ENCODE data around the gene RPTOR. TPM values are rescaled to one million over a fixed set of nuclear protein-coding genes. Genes with fewer than 3 reads are reported as not detected.

The RPTOR gene
- total RNA-seq, 1 donor, result 29.8 TPM

DNA sequence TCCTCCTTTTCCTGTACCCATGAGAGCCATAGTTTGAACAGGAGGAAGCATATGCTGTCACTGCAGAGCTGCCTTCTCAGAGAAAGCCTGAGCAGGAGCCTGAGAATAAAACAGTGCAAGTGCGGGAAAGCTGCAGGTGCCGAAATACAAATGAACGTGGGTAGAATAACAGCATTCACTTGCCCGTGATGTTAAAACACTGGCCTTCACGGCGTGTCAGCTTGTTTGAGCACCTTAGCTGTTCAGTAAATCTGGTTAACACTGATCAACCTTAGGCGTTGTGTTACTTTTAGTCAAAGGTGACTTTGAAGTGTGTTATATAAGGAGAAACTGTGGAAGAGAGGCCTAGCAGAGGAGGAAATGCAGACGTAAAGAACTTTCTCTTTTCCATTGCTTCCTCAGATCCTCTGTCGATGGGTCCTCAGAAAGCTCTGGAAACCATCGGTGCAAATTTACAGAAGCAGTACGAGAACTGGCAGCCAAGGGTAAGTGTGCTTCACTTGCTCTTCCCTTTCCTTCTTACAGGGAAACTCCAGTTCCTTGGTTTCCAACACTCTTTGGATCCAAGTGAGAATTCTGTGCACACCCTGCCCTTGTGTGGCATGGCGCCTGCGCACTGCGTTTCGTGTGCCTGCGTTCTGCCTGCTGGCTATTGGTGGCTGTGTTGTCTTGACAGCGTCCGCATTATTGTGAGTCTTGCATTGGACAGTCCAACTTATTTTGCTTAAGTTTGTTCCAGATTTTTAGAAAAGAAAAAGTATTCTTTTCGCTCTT lies 98.9 kb downstream of the RPTOR start:
- no peak overlapping the region for H3K4me3 ChIP-seq (ENCODE audit: low read length)
- peaks cover 1% of the 10 kb centered on the region for H3K4me1 ChIP-seq (ENCODE audit: insufficient read depth, low read length)
- H3K27me3 ChIP-seq (ENCODE audit: insufficient read depth, low read length), result no peaks in the 10 kb centered on the region
- no peaks in the 10 kb centered on the region for H3K9me3 ChIP-seq (ENCODE audit: low read depth, low read length)

DNA sequence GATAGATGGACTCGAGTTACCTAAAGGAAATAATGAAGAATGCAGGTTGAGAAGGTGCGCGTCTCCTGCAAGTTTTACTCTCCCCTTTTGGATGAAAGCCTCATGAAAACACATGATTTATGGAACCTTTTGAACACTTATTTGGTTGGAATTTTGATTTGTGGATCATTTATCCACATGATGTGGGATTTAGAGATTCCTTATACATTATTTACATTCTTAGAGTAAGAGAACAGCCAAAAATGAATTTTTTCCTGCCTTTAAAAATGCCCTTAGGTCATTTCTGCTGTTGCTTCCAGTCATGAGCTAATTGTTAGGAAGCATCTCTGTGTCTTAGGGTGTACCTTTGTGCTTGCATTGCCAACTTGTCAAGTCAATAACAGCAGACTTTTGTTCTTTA lies 99.9 kb downstream of the RPTOR start:
- Histone ChIP-seq H3K4me3 (ENCODE audit: low read length) (no peak overlapping the region), H3K9me3 (ENCODE audit: low read depth, low read length) (no peaks in the 10 kb centered on the region), H3K4me1 (ENCODE audit: insufficient read depth, low read length) (peaks cover 12% of the 10 kb centered on the region), H3K27me3 (ENCODE audit: insufficient read depth, low read length) (no peaks in the 10 kb centered on the region)

DNA sequence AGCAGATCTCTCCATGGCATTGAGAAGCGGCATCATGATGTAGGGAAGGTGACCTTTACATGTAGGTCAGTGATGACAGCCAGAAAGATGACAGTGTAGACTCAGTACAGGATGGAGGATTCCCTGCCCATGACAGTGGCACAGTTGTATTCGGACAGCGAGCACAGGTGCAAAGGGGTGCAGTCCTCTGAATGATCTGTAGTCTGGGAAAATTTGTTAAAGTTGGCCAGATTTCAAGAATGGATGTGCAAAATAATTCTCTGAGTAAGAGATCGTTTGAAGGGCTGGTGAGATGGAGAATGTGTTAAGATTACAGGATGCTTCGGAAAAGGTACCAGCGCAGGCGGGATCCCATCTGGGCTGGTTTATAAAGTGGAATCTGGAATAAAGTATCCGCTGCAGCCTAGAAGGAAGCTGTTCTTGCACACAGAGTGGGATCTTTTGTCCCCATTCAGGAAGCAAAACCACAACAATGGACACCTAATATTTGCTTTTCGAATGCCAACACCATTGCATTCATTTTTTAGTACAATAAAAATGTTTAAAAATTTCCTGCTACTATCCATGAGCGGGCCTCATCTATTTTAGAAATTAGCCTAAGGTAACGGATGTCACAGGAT lies 101.2 kb downstream of the RPTOR start:
- H3K9me3 ChIP-seq (ENCODE audit: low read depth, low read length), result no peaks in the 10 kb centered on the region
- no peak overlapping the region for H3K4me3 ChIP-seq (ENCODE audit: low read length)
- H3K4me1 ChIP-seq (ENCODE audit: insufficient read depth, low read length), result peaks cover 20% of the 10 kb centered on the region
- H3K27me3 ChIP-seq (ENCODE audit: insufficient read depth, low read length), result no peaks in the 10 kb centered on the region

DNA sequence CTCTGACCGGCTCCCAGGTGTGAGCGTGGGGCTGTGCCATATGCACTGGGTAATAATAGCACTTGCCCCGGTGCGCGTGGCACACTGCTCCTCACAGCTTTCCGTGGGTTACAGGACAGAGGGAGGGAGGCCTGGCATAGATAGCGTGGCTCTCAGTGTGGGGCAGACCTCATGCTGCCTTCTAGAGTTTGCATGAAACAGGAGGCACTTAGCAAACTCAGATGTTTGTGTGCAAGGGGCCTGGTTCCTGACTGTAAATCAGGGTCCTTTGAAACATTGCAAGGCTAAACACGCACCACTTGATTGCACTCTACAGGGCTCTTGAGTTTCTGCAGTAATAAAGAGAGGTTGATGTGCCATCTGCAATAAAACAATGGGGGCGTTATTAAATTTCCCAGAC lies 101.7 kb downstream of the RPTOR start:
- Histone ChIP-seq H3K4me1 (ENCODE audit: insufficient read depth, low read length) (peaks cover 20% of the 10 kb centered on the region), H3K27me3 (ENCODE audit: insufficient read depth, low read length) (no peaks in the 10 kb centered on the region), H3K4me3 (ENCODE audit: low read length) (no peak overlapping the region), H3K9me3 (ENCODE audit: low read depth, low read length) (no peaks in the 10 kb centered on the region)

DNA sequence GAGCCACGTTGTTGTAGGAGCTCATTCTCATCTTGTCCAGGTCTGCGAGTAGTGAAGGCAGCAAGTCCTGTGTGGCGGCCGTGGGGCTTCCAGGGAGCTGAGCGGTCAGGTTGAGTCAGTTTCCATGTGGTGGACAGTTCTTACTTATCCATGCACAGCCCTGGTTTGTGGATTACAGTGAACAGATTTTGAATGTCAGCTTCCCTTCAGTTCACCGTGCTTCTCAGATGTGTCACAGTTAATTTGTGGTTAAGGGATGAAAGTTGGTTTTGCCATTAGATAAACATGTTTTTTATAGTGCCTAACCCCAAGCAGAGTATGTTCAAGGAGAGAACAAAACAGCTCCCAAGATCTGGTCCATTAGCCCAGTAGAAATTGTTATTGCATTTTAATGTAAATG lies 103.1 kb downstream of the RPTOR start:
- H3K27me3 ChIP-seq (ENCODE audit: insufficient read depth, low read length), result no peaks in the 10 kb centered on the region
- H3K4me1 ChIP-seq (ENCODE audit: insufficient read depth, low read length), result peaks cover 20% of the 10 kb centered on the region
- no peaks in the 10 kb centered on the region for H3K9me3 ChIP-seq (ENCODE audit: low read depth, low read length)
- H3K4me3 ChIP-seq (ENCODE audit: low read length), result no peak overlapping the region

DNA sequence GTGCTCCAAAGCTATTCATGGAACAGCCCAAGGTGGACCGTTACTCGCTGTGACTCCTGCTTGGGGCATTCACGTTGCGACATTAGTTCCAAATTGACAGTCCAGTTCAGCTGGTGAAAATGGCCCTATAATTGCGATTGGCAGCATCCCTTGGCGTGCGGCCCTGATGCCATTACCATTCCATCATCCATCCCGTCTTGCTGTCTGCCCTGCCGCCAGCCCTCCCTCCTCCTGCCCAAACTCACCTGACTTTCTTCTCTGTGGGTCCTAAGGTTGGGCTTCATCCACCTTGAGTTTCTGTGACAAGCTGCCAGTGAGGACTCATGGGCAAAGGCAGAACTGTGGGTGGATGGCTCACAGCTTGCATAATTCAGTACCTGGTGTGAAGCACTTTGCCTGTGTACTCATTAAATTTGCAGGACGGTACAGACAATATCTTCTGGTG lies 104.6 kb downstream of the RPTOR start:
- Histone ChIP-seq H3K27me3 (ENCODE audit: insufficient read depth, low read length) (no peaks in the 10 kb centered on the region), H3K9me3 (ENCODE audit: low read depth, low read length) (no peaks in the 10 kb centered on the region), H3K4me3 (ENCODE audit: low read length) (no peak overlapping the region), H3K4me1 (ENCODE audit: insufficient read depth, low read length) (peaks cover 20% of the 10 kb centered on the region)

DNA sequence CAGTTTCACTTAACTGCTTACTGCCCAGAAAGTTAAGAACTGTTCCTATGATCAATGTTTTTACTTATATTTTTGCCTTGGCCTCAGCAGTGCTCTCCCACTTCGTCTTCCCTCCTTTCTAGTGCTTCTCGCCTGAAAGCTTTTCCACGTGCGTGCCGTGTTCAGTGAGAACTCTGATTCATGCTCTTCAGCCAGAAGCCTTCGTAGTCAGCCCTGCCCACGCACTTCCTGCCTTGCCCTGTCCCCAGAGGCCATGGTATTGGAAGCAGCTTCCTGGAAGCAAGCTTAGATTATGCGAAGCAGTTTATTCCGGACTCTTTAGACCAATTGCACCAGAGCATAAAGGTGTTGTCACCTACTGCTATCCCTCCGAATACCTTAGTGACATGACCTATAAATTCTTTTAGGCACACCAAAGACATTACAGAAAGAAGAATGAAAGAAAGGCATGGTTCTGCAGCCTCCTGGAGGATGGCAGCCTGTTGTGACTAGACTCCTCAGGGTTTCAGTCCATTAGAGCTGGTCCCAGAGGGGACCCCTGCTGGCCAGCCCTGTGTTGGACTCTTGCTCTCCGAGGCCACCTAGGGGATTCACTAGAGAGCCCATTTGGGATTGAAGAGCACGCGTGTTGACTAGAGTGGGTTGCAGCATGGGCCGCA lies 105.2 kb downstream of the RPTOR start:
- Histone ChIP-seq H3K9me3 (ENCODE audit: low read depth, low read length) (no peaks in the 10 kb centered on the region), H3K4me1 (ENCODE audit: insufficient read depth, low read length) (peaks cover 20% of the 10 kb centered on the region), H3K27me3 (ENCODE audit: insufficient read depth, low read length) (no peaks in the 10 kb centered on the region), H3K4me3 (ENCODE audit: low read length) (no peak overlapping the region)

DNA sequence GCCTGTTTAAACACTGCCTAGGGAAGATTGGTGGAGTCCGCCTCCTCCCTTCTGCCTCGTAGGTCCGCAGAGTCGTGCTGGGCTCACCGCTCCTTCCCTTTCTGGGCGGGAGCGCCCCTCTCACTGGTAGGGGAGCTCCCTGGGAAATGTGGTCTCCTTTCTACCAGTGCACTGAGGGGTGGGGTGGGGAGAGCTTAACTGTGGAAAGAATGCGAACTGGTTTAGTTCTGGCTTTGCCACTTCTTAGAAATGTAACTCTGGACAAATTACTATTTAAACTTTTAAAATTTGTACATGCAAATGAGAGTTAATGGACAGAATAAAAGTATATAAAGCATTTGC lies 105.7 kb downstream of the RPTOR start:
- H3K4me1 ChIP-seq (ENCODE audit: insufficient read depth, low read length), result peaks cover 20% of the 10 kb centered on the region
- H3K4me3 ChIP-seq (ENCODE audit: low read length), result no peak overlapping the region

DNA sequence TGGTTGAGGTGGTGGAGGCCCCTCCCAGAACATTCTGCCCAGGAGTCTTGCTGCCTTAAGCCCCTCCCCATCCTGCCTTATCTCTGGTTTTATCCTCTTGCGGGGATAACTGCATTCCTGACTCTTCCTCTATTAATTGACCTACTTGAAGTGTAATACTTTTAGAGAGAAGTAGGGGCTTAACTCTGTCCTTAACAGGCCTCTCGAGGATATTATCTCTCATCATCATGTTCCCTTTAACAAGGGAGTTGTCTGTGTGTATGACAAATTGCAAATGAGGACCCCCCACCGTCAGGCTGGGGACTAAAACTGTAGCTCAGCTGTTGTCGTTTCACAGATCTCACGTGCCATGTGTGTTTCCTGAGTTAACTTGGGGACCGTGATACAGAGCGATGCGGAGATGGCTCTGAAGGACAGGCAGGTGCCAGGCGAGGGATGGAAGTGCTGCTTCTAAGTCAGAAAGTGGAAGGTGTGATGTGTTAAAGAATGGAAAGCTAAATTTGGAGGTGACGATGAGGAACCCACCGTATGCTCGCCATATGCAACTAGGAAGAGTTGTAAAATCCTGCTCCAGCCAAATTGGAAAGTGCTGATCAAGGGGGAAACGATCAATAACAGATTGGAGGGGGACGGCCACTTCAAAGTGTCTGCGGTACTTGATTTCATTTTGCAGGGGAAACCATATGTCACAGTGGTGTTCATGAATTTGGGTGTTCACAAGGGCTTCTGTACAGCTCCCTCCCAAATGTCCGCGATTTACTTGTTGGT lies 106.3 kb downstream of the RPTOR start:
- Histone ChIP-seq H3K27me3 (ENCODE audit: insufficient read depth, low read length) (no peaks in the 10 kb centered on the region), H3K4me3 (ENCODE audit: low read length) (no peak overlapping the region), H3K4me1 (ENCODE audit: insufficient read depth, low read length) (peaks cover 20% of the 10 kb centered on the region), H3K9me3 (ENCODE audit: low read depth, low read length) (no peaks in the 10 kb centered on the region)

More for the DNA sequence above, 105.7 kb downstream of the RPTOR start:
- H3K27me3 ChIP-seq (ENCODE audit: insufficient read depth, low read length), result no peaks in the 10 kb centered on the region
- H3K9me3 ChIP-seq (ENCODE audit: low read depth, low read length), result no peaks in the 10 kb centered on the region

DNA sequence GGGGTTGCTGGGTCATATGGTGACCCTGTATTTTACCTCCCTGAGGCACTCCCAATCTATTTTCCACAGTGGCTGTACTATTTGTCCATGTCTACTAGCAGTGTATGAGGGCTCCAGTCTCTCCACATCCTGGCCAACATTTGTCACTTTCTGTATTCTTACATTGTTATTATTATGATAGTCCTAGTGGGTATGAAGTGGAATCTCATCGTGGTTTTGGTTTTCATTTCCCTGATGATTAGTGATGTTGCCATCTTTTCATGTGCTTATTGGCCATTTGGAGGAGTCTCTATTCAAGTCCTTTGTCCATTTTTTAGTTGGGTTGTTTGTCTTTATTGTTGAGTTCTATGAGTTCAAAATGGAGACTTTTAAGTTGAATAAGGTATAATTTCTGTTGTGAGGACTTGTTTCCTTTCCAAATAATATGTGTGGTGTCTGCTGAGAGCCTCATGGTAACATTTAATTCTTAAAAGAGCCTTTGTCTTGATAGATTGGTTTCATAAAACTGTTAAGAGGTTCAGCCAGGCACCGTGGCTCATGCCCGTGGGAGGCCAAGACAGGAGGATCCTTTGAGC lies 108.2 kb downstream of the RPTOR start:
- H3K4me1 ChIP-seq (ENCODE audit: insufficient read depth, low read length), result peaks cover 20% of the 10 kb centered on the region
- no peak overlapping the region for H3K4me3 ChIP-seq (ENCODE audit: low read length)
- no peaks in the 10 kb centered on the region for H3K27me3 ChIP-seq (ENCODE audit: insufficient read depth, low read length)
- H3K9me3 ChIP-seq (ENCODE audit: low read depth, low read length), result peaks cover 4% of the 10 kb centered on the region

DNA sequence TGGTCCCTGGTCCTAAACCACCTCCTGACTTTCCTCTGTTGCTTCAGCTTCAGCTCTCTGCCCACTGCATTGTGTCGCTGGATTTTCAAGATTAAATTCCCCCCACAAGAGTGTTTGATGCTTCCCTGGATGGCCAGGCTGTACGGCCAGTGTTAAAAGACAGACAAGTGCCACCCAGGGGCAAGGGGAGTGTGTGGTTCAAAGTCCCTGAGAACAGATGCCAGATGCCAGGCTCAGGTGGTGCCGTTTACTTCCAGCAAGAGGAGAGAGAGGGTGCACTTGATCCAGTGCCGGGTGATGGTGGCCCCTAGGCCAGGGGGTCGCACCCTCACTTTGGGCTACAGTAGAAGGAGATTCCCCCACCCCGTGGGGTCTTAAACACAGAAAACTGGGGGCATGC lies 109.2 kb downstream of the RPTOR start:
- Histone ChIP-seq H3K9me3 (ENCODE audit: low read depth, low read length) (peaks cover 4% of the 10 kb centered on the region), H3K27me3 (ENCODE audit: insufficient read depth, low read length) (no peaks in the 10 kb centered on the region), H3K4me3 (ENCODE audit: low read length) (no peak overlapping the region), H3K4me1 (ENCODE audit: insufficient read depth, low read length) (peaks cover 15% of the 10 kb centered on the region)

DNA sequence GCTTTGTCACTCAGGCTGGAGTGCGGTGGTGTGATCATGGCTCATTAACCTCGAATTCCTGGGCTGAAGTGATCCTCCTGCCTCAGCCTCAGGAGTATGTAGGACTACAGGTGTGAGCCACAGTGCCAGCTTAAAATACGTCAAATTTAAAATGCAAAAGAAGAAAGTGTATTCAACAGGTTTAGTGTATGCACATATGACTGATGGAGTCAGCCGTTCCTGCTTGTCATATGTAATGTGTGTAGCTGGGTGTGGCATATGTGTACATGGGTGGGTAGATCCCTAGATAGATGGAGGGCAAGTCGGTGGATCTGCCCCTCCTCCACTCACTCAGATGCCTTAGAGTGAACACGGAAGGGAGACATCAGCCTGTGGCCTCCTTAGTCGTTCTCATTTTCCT lies 111.0 kb downstream of the RPTOR start:
- Histone ChIP-seq H3K27me3 (ENCODE audit: insufficient read depth, low read length) (no peaks in the 10 kb centered on the region), H3K4me3 (ENCODE audit: low read length) (no peak overlapping the region), H3K4me1 (ENCODE audit: insufficient read depth, low read length) (no peaks in the 10 kb centered on the region), H3K9me3 (ENCODE audit: low read depth, low read length) (peaks cover 4% of the 10 kb centered on the region)

DNA sequence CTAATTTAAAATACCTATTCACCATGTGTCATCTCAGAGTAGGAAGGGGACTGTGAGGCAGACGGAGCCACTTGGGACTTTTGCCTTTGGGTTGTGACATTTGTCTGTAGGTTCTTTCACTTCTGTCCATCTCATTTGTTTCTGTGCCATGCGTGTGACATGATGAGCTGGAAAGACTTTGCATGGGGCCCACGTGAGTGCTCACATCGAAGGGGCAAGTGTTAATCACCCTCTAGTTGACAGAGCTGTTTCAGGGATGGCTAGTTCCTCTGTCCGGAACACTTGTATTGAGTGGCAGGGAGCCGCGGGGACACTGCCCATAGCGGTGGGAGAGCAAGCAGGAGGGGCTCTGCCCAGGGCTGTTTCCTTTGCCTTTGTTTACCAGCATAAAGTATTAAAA lies 112.0 kb downstream of the RPTOR start:
- H3K4me3 ChIP-seq (ENCODE audit: low read length), result no peak overlapping the region
- H3K9me3 ChIP-seq (ENCODE audit: low read depth, low read length), result peaks cover 4% of the 10 kb centered on the region
- no peaks in the 10 kb centered on the region for H3K4me1 ChIP-seq (ENCODE audit: insufficient read depth, low read length)
- H3K27me3 ChIP-seq (ENCODE audit: insufficient read depth, low read length), result no peaks in the 10 kb centered on the region

DNA sequence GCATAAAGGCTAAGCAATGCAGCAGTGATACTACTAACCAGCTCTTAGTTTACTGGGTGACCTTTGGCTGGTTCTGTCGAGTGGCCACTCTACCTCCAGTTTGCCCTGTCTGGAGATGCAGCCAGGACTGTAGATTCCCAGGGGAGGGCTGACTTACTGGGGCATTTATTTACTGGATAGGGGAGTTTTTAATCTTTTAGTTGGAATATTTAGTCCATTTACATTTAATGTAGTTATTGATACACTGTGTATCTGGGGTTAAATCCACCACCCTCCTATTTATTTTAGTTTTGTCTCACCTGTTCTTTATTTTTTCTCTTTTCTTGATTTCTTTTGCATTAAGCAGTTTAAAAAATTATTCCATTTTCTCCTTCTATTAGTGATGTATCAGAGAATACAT lies 112.9 kb downstream of the RPTOR start:
- Histone ChIP-seq H3K9me3 (ENCODE audit: low read depth, low read length) (peaks cover 4% of the 10 kb centered on the region), H3K4me1 (ENCODE audit: insufficient read depth, low read length) (no peaks in the 10 kb centered on the region), H3K27me3 (ENCODE audit: insufficient read depth, low read length) (no peaks in the 10 kb centered on the region), H3K4me3 (ENCODE audit: low read length) (no peak overlapping the region)

DNA sequence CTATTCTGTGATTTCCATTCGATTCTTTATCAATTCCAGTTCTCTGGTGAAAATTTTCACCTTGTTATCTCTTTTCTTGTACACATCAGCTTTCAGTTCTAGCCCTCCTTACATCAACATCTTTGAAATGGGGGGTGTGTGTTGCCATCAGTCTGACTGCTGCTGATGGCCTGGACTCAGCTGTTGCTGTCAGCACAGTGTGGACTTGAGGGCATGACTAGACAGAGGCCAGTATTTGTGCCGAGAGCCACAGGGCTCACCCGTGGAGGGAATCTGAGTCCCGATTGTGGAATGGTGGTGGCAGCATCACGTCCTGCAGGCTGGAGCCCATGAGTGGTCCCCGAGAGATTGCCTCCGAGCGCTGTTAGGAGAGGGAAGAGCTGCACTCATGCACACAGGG lies 114.2 kb downstream of the RPTOR start:
- peaks cover 4% of the 10 kb centered on the region for H3K9me3 ChIP-seq (ENCODE audit: low read depth, low read length)
- peaks cover 8% of the 10 kb centered on the region for H3K4me1 ChIP-seq (ENCODE audit: insufficient read depth, low read length)
- no peak overlapping the region for H3K4me3 ChIP-seq (ENCODE audit: low read length)
- no peaks in the 10 kb centered on the region for H3K27me3 ChIP-seq (ENCODE audit: insufficient read depth, low read length)
